Esophagus squamous epithelium (tissue), 4 donors: ENCODE results near the gene BLMH.

Source experiments
- POLR2A ChIP-seq, 4 donors: fragments of 450-650 bp; IDR thresholded peaks; one replicate each; pipeline ENCODE4 v1.6.1; 2017; ENCODE audit warnings: antibody characterized with exemption in 4 of 4, mild to moderate bottlenecking in 4 of 4, moderate library complexity in 3 of 4
- TF ChIP-seq, protein P1 (sequence below), 6 experiments: fragments of 450-650 bp in 4 of 6; fragments of 200-600 bp in 2 of 6; sonication (generic) in 2 of 6; IDR thresholded peaks; one replicate each; pipeline ENCODE4 v1.5.1; 2016 to 2019; ENCODE audit warnings: antibody characterized with exemption in 6 of 6, mild to moderate bottlenecking in 4 of 6, moderate library complexity in 4 of 6

DNA sequence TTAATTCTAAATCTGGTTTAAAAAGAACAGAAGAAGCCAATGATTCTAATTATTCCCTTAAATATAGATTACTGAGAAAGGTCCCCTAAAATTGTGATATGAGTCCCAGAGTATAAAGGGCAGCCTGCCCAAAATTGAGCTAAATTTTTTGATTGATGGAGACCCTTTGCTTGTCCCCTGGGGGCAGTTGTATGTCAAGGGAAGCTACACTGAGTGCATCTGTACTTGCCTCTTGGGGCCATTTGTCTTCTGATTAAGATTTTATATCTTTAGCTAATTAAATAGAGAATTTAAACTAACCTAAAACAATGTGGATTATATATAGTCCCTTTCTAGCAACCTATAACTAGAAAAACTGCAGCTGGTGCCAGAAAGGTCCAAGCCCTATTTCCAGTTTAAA, 12.6 kb downstream of the BLMH start:
- TF ChIP-seq POLR2A (IDR thresholded peaks at IDR 0.05), result no peak
- TF ChIP-seq, protein P1, sequence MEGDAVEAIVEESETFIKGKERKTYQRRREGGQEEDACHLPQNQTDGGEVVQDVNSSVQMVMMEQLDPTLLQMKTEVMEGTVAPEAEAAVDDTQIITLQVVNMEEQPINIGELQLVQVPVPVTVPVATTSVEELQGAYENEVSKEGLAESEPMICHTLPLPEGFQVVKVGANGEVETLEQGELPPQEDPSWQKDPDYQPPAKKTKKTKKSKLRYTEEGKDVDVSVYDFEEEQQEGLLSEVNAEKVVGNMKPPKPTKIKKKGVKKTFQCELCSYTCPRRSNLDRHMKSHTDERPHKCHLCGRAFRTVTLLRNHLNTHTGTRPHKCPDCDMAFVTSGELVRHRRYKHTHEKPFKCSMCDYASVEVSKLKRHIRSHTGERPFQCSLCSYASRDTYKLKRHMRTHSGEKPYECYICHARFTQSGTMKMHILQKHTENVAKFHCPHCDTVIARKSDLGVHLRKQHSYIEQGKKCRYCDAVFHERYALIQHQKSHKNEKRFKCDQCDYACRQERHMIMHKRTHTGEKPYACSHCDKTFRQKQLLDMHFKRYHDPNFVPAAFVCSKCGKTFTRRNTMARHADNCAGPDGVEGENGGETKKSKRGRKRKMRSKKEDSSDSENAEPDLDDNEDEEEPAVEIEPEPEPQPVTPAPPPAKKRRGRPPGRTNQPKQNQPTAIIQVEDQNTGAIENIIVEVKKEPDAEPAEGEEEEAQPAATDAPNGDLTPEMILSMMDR (IDR thresholded peaks at IDR 0.05), result no peak
